Cardiac septum (tissue), 1 donor: ENCODE measurements around the gene CCDC194. TPM values are rescaled to one million over a fixed set of nuclear protein-coding genes. Genes with fewer than 3 reads are reported as not detected.

Source experiments
- DNase-seq: peaks from one replicate; pipeline ENCODE4 v3.0.0-alpha.2; 2020; ENCODE audit warnings: low spot score
- intact Hi-C: fragments of 100-400 bp; cut with DNase I; formaldehyde crosslinking; loops from one replicate; pipeline ENCODE4 v1.14.0; 2022
- total RNA-seq: library from RNA; stranded (reverse); fragmentation: NEBNext Ultra II Directional; extraction: Animal tissue kit (Norgen Biotek cat#: 25700); gene quantifications from one replicate; pipeline ENCODE4 v1.2.1, GENCODE V29; 2021
- donor health status: DM: no; HTN: no; CAD: no.

The CCDC194 gene
- total RNA-seq, 1 donor from 2014 or later: 0.40 TPM

GRCh38 chr19:17406887-17407196 lies 12.8 kb upstream of the CCDC194 start:
- intact Hi-C loops: no loop called here
- DNase-seq: no peak

GRCh38 chr19:17406046-17406886 lies 12.3 kb upstream of the CCDC194 start:
- no peak for DNase-seq
- intact Hi-C loops: no loop called here

GRCh38 chr19:17405250-17406045 lies 11.5 kb upstream of the CCDC194 start, which contains the start of gene BST2:
Gene BST2 (minus strand): TSS chr19:17405630. CDS start chr19:17405575, 55 bp downstream.
- peak; percentile 81 for DNase-seq
- intact Hi-C loops: no loop called here

- intact Hi-C loops: no loop called here
- DNase-seq: no peak
Observed at GRCh38 chr19:17404621-17405249, 10.7 kb upstream of the CCDC194 start.

GRCh38 chr19:17404015-17404414 lies 10.0 kb upstream of the CCDC194 start:
- intact Hi-C loops: no loop called here
- DNase-seq: no peak

GRCh38 chr19:17402982-17403855 lies 9.2 kb upstream of the CCDC194 start:
- intact Hi-C loops: no loop called here
- no peak for DNase-seq

GRCh38 chr19:17401628-17402027 lies 7.6 kb upstream of the CCDC194 start:
- intact Hi-C loops: no loop called here
- no peak for DNase-seq

- no peak for DNase-seq
- intact Hi-C loops: no loop called here
Observed at GRCh38 chr19:17398902-17399527, 5.0 kb upstream of the CCDC194 start.

GRCh38 chr19:17394891-17395415 lies 957 bp upstream of the CCDC194 start:
- DNase-seq: peak; percentile 88

GRCh38 chr19:17393002-17393401 lies 994 bp downstream of the CCDC194 start:
- DNase-seq: no peak
- intact Hi-C loops: loop anchor here (5.0 kb wide), 1 partner anchor 74 kb away; no protein-coding TSS in a partner anchor

More at GRCh38 chr19:17394891-17395415, 957 bp upstream of the CCDC194 start:
- intact Hi-C loops: loop anchor here (5.0 kb wide), 1 partner anchor 72 kb away; no protein-coding TSS in a partner anchor

GRCh38 chr19:17391371-17392151 lies 2.4 kb downstream of the CCDC194 start:
- DNase-seq: no peak
- intact Hi-C loops: loop anchor here (5.0 kb wide), 1 partner anchor 76 kb away; no protein-coding TSS in a partner anchor

- peak; percentile 92 for DNase-seq
- intact Hi-C loops: loop anchor here (5.0 kb wide), 1 partner anchor 76 kb away; no protein-coding TSS in a partner anchor
Observed at GRCh38 chr19:17390665-17391370, 3.2 kb downstream of the CCDC194 start.

GRCh38 chr19:17389957-17390664 lies 3.9 kb downstream of the CCDC194 start:
- intact Hi-C loops: loop anchor here (5.0 kb wide), 1 partner anchor 77 kb away; no protein-coding TSS in a partner anchor
- no peak for DNase-seq

- intact Hi-C loops: no loop called here
- no peak for DNase-seq
Observed at GRCh38 chr19:17389288-17389687, 4.7 kb downstream of the CCDC194 start.

GRCh38 chr19:17385878-17386611 lies 8.0 kb downstream of the CCDC194 start:
- intact Hi-C loops: loop anchor here (1.0 kb wide), 2 partner anchors 40 to 94 kb away; no protein-coding TSS in a partner anchor
- peak; percentile 86 for DNase-seq
